K562 (cell line): ENCODE results near the gene CLHC1. TPM values are rescaled to one million over a fixed set of nuclear protein-coding genes. Genes with fewer than 3 reads are reported as not detected.
A peak's percentile ranks its signal among the peaks of the same experiment; 100 is the strongest.

Experiments used
- ATAC-seq: fragments of 200-7000 bp; cut with Tn5 transposase; 3 replicates; pipeline ENCODE4 v1.9.1; 2020; ENCODE audit warnings: moderate library complexity
- BruUV-seq: library from RNA; stranded (reverse); fragments of 400-500 nt; replicated peaks from 2 replicates; lab custom pipeline; 2021; lab: Mats Ljungman, UMichigan
- CTCF ChIA-PET: fragments of 300-600 bp; formaldehyde crosslinking; extraction: SDS; loops from one replicate; lab custom pipeline; 2021; ENCODE audit warnings: low intra/inter-chr PET ratio; lab: Yijun Ruan, JAX
- POLR2A ChIA-PET: fragments of 300-600, 350-650 bp; sonication (Branson Sonifier 250); formaldehyde crosslinking; extraction: SDS; loops from one replicate; lab custom pipeline; 2021; ENCODE audit warnings: antibody characterized with exemption, inconsistent platforms; lab: Yijun Ruan, JAX
- DNase-seq, 4 experiments: peaks; one replicate each; pipeline versions ENCODE4 v3.0.0 to v3.0.0-alpha.2; 2011 to 2018; ENCODE audit warnings: low spot score in 3 of 4, mixed read lengths in 3 of 4; ENCODE audit errors: extremely low read depth in 1 of 4
- FAIRE-seq: peaks from 2 replicates; lab custom pipeline; 2011; peaks lifted over from hg19 to GRCh38; lab: Jason Lieb, UNC
- H2AFZ ChIP-seq: 2 replicates; pipeline ENCODE4 v1.6.0; 2011; ENCODE audit warnings: low read depth, low read length, control low read depth, inconsistent platforms
- H3K27ac ChIP-seq: fragments of 200-600 bp; 3 replicates; pipeline ENCODE4 v1.8.0; 2011; ENCODE audit warnings: low read depth, mild to moderate bottlenecking, control low read depth, inconsistent platforms, low read length, moderate library complexity, mixed read lengths; ENCODE audit errors: extremely low read depth
- H3K27me3 ChIP-seq, 2 experiments: fragments of 300-600 bp in 1 of 2; 2 replicates in 1 of 2; 3 replicates in 1 of 2; pipeline versions ENCODE4 v1.6.0 to v1.8.0; 2011; ENCODE audit warnings: inconsistent platforms in 2 of 2, low read length in 2 of 2, mild to moderate bottlenecking in 1 of 2, mixed read lengths in 1 of 2, moderate library complexity in 1 of 2; ENCODE audit not compliant: control insufficient read depth in 2 of 2, insufficient read depth in 2 of 2
- H3K36me3 ChIP-seq: fragments of 300-600 bp; 3 replicates; pipeline ENCODE4 v1.8.0; 2011; ENCODE audit warnings: mild to moderate bottlenecking, low read length, inconsistent platforms; ENCODE audit not compliant: control insufficient read depth, insufficient read depth
- H3K4me1 ChIP-seq, 2 experiments: fragments of 200-600 bp in 1 of 2; replicated peaks in 1 of 2; 2 replicates in 1 of 2; 3 replicates in 1 of 2; pipeline versions ENCODE4 v1.5.1 to v1.8.0; 2011; ENCODE audit warnings: inconsistent platforms in 2 of 2, low read length in 2 of 2, mild to moderate bottlenecking in 1 of 2, mixed read lengths in 1 of 2, moderate library complexity in 1 of 2; ENCODE audit not compliant: control insufficient read depth in 2 of 2, insufficient read depth in 2 of 2
- H3K4me2 ChIP-seq: 2 replicates; pipeline ENCODE4 v1.6.1; 2011; ENCODE audit warnings: low read length, control low read depth, inconsistent platforms, mixed read lengths; ENCODE audit not compliant: insufficient read depth
- H3K4me3 ChIP-seq: fragments of 200-600 bp; sonication (generic), shearing (Covaris generic); 2 replicates; pipeline ENCODE4 v1.5.1; 2016; ENCODE audit warnings: control low read depth, inconsistent platforms
- H3K79me2 ChIP-seq: fragments of 200-600 bp; 3 replicates; pipeline ENCODE4 v1.8.0; 2011; ENCODE audit warnings: low read length, inconsistent platforms; ENCODE audit not compliant: control insufficient read depth, insufficient read depth
- H3K9ac ChIP-seq, 2 experiments: 2 replicates each; pipeline versions ENCODE4 v1.6.0 to v1.6.1; 2011; ENCODE audit warnings: low read depth in 2 of 2, low read length in 2 of 2, control low read depth in 1 of 2, inconsistent platforms in 1 of 2, mild to moderate bottlenecking in 1 of 2, mixed read lengths in 1 of 2; ENCODE audit not compliant: insufficient read depth in 1 of 2
- H3K9me1 ChIP-seq: one replicate; pipeline ENCODE4 v1.6.0; 2011; ENCODE audit warnings: inconsistent platforms, mild to moderate bottlenecking, low read length, moderate library complexity; ENCODE audit not compliant: control insufficient read depth, insufficient read depth
- H3K9me3 ChIP-seq: replicated peaks from 2 replicates; pipeline ENCODE4 v1.5.1; 2011; ENCODE audit warnings: low read depth, low read length, inconsistent platforms; ENCODE audit not compliant: control insufficient read depth, insufficient read depth
- H4K20me1 ChIP-seq: replicated peaks from 2 replicates; pipeline ENCODE4 v1.6.1; 2011; ENCODE audit warnings: low read length, inconsistent platforms, mixed read lengths; ENCODE audit not compliant: control insufficient read depth, insufficient read depth
- CEBPB ChIP-seq: fragments of 450-650 bp; IDR thresholded peaks from 2 replicates; pipeline ENCODE4 v1.6.1; 2016; ENCODE audit warnings: missing genetic modification characterization, missing compliant biosample characterization
- HOXB6 ChIP-seq: fragments of 250-450 bp; sonication (Bioruptor Pico); IDR thresholded peaks from 2 replicates; pipeline ENCODE4 v1.5.1; 2022; ENCODE audit warnings: mild to moderate bottlenecking, borderline replicate concordance
- KHSRP ChIP-seq: fragments of 450-650 bp; IDR thresholded peaks from 2 replicates; pipeline ENCODE4 v1.6.1; 2017
- RAD21 ChIP-seq, 2 experiments: fragments of 250-450 bp in 1 of 2; fragments of 450-650 bp in 1 of 2; sonication (Bioruptor Pico) in 1 of 2; formaldehyde crosslinking in 1 of 2; IDR thresholded peaks in 1 of 2; conservative IDR thresholded peaks in 1 of 2; 2 replicates each; pipeline versions ENCODE4 v1.4.0 to v1.8.0; 2020 to 2022; ENCODE audit warnings: mild to moderate bottlenecking in 2 of 2, moderate library complexity in 1 of 2
- SNIP1 ChIP-seq: fragments of 450-650 bp; IDR thresholded peaks from 2 replicates; pipeline ENCODE4 v1.7.1; 2017; ENCODE audit warnings: low read depth, mild to moderate bottlenecking
- ZNF764 ChIP-seq: fragments of 250-450 bp; sonication (Bioruptor Pico); IDR thresholded peaks from 2 replicates; pipeline ENCODE4 v1.4.0; 2020; ENCODE audit warnings: low read depth, mild to moderate bottlenecking, moderate library complexity
- WGBS: fragments of 100-300 bp; shearing (Covaris generic); methylation state at CpG from one replicate; pipeline ENCODE4 v1.1.6; 2016; ENCODE audit warnings: low coverage, mixed read lengths; ENCODE audit not compliant: insufficient coverage; ENCODE audit errors: missing lambda C conversion rate; 5-methylcytosine and 5-hydroxymethylcytosine counted together
- in situ Hi-C: fragments of 300-500 bp; cut with MboI; formaldehyde crosslinking; loops from 4 replicates; pipeline ENCODE4 v1.15.0; 2018; ENCODE audit warnings: inconsistent platforms, mixed read lengths
- intact Hi-C: fragments of 100-400 bp; cut with micrococcal nuclease; formaldehyde crosslinking; loops from 2 replicates; pipeline ENCODE4 v1.14.2; 2022
- polyA plus RNA-seq, 8 experiments: library from polyadenylated mRNA; depleted of rRNA in 4 of 8; stranded (reverse) in 5 of 8; unstranded in 3 of 8; fragments of >200 nt; fragmentation: Nextera tagmentation in 2 of 8; fragmentation: Illumina TruSeq in 1 of 8; extraction: Ambion mirVana in 2 of 8; extraction: Trizol in 1 of 8; gene quantifications; 2 replicates each; pipeline versions ENCODE4 v1.2.1 to v1.2.3, GENCODE V29; 2011 to 2014; ENCODE audit warnings: inconsistent platforms in 1 of 8, missing spikeins in 1 of 8
- total RNA-seq, 7 experiments: library from RNA; depleted of rRNA in 6 of 7; stranded (reverse); fragments of >200 nt in 6 of 7; fragmentation: Illumina TruSeq in 2 of 7; extraction: Trizol in 2 of 7; gene quantifications; 2 replicates each; pipeline versions ENCODE4 v1.2.1 to v1.2.3, GENCODE V29; 2011 to 2021; ENCODE audit warnings: low replicate concordance in 1 of 7
- TF ChIP-seq, protein P1 (sequence below), 3 experiments: IDR thresholded peaks in 2 of 3; conservative IDR thresholded peaks in 1 of 3; 2 replicates each; pipeline ENCODE4 v1.5.1; 2011 to 2012; ENCODE audit warnings: low read length in 3 of 3, mild to moderate bottlenecking in 3 of 3, control low read depth in 2 of 3, improper control_type of control experiment in 1 of 3, inconsistent platforms in 1 of 3, low read depth in 1 of 3, mixed read lengths in 1 of 3, moderate library complexity in 1 of 3; ENCODE audit not compliant: insufficient read depth in 2 of 3
- TF ChIP-seq, protein P2 (sequence below): sonication (generic); IDR thresholded peaks from 2 replicates; pipeline ENCODE4 v1.6.1; 2016

CLHC1 gene
- total and polyA plus RNA-seq, 9 of the 15 experiments (the other 6 are each of a cell fraction or from before 2014, with no cell fraction given), result 3.7 to 14.3 (median 8.6) TPM

DNA sequence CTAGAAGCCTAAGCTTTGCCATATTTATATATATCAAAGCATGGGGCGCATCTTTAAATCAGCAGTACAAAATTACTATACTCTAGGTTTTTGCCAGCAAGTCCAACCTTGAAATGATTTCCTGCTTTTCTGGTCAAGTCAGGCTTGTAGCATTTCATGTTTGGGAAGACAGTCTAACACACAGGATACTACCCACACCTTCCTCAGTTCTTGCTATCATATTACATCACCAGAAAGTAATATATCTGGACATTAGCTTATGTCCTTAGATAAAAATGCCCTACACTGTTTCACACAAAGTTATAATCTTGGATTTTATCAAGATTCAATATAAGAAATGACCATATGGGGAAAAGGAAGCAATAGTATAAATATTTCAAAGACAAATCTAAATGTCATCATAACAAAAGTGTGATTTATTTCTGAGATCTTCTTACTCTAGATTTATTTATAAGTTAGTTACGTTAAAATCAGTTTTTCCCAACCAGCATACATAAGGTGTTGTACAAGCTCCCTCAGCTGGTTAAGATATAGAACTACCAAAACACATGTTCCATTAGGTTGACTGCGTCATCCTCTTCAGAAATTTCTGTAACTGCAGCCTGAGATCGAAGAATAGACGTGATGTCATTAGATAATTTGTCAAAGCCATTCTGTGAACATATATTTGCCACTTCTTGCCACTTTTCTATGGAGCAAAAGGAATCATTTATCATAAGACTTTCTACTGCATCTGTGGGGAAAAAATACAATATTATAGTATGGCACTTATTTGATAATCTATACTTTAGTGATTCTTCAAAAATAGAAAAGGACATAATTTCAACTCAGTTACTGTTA lies 56.6 kb downstream of the CLHC1 start:
- BruUV-seq, result no TSS peak
- 6% methylated on average over 5 of the region's 5 CpGs for WGBS
- Histone ChIP-seq H3K4me2 (peak overlapping the region; percentile 19; the same call in 1 of the 2 replicates), H2AFZ (peak overlapping the region; percentile 64), H3K27me3 (no peaks in the 10 kb centered on the region), H3K9me1 (no peaks in the 10 kb centered on the region), H4K20me1 (no peaks in the 10 kb centered on the region), H3K27ac (no peak overlapping the region), H3K9ac (no peak overlapping the region), H3K79me2 (no peaks in the 10 kb centered on the region), H3K4me3 (no peak overlapping the region), H3K36me3 (no peaks in the 10 kb centered on the region), H3K9me3 (no peaks in the 10 kb centered on the region), H3K4me1 (no peaks in the 10 kb centered on the region; a peak in 1 of 5 replicates)
- ChIA-PET POLR2A (interaction anchor here (0.7 to 2.0 kb wide), 3 partner anchors 11 to 276 kb away, joined by 3 to 6 read pairs (median 3); partner anchors contain the start of gene RTN4), CTCF (interaction anchor here (0.6 to 2.8 kb wide), 6 partner anchors 126 to 653 kb away, joined by 3 to 18 read pairs (median 6); no protein-coding TSS in a partner anchor)
- peak; percentile 65 to 67 (median 66) for DNase-seq
- FAIRE-seq, result peak; percentile 90
- ATAC-seq, result peak; percentile 93
- in situ Hi-C loops, result no loop called here
- intact Hi-C loops, result loop anchor here (2.0 to 5.0 kb wide), 3 partner anchors 338 to 653 kb away; no protein-coding TSS in a partner anchor
- TF ChIP-seq ZNF764, result no peak
- no peak for TF ChIP-seq SNIP1
- TF ChIP-seq, protein P1, sequence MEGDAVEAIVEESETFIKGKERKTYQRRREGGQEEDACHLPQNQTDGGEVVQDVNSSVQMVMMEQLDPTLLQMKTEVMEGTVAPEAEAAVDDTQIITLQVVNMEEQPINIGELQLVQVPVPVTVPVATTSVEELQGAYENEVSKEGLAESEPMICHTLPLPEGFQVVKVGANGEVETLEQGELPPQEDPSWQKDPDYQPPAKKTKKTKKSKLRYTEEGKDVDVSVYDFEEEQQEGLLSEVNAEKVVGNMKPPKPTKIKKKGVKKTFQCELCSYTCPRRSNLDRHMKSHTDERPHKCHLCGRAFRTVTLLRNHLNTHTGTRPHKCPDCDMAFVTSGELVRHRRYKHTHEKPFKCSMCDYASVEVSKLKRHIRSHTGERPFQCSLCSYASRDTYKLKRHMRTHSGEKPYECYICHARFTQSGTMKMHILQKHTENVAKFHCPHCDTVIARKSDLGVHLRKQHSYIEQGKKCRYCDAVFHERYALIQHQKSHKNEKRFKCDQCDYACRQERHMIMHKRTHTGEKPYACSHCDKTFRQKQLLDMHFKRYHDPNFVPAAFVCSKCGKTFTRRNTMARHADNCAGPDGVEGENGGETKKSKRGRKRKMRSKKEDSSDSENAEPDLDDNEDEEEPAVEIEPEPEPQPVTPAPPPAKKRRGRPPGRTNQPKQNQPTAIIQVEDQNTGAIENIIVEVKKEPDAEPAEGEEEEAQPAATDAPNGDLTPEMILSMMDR (IDR thresholded peaks at IDR 0.05 in 2 of 3, conservative IDR thresholded peaks at IDR 0.05 in 1 of 3; ENCODE audit: insufficient read depth in 2 of 3, low read depth in 1 of 3, low read length in 3 of 3), result peak; percentile 58 to 83 (median 59); a peak in 5 of 6 replicates
- TF ChIP-seq RAD21 (CRISPR knock-in tag; conservative IDR thresholded peaks at IDR 0.05 in 1 of 2, IDR thresholded peaks at IDR 0.05 in 1 of 2), result peak; percentile 91 to 94
- TF ChIP-seq CEBPB (tag), result 0 out of 2 replicates have a peak, but pooled peaks have one; percentile 29
- TF ChIP-seq, protein P2, sequence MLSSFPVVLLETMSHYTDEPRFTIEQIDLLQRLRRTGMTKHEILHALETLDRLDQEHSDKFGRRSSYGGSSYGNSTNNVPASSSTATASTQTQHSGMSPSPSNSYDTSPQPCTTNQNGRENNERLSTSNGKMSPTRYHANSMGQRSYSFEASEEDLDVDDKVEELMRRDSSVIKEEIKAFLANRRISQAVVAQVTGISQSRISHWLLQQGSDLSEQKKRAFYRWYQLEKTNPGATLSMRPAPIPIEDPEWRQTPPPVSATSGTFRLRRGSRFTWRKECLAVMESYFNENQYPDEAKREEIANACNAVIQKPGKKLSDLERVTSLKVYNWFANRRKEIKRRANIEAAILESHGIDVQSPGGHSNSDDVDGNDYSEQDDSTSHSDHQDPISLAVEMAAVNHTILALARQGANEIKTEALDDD, result peak; percentile 59; the same call in 1 of the 2 replicates
- no peak for TF ChIP-seq HOXB6 (CRISPR knock-in tag)
- no peak for TF ChIP-seq KHSRP
